Suprapubic skin (tissue), 4 donors: ENCODE results near the gene ZNF441. TPM values are rescaled to one million over a fixed set of nuclear protein-coding genes. Genes with fewer than 3 reads are reported as not detected.
"Not testable (repeated sequence)": the region's sequence is repeated elsewhere in the genome, so short reads cannot be mapped to it uniquely, and the experiment has no call there.

Experiments
- DNase-seq, 2 donors: peaks; one replicate each; pipeline ENCODE4 v3.0.0-alpha.2; 2019; ENCODE audit warnings: low spot score in 2 of 2
- H3K27ac ChIP-seq: fragments of 200-600 bp; sonication (generic); one replicate; pipeline ENCODE4 v1.5.1; 2019
- H3K27me3 ChIP-seq: fragments of 200-600 bp; sonication (generic); one replicate; pipeline ENCODE4 v1.5.1; 2019
- H3K36me3 ChIP-seq: fragments of 200-600 bp; sonication (generic); one replicate; pipeline ENCODE4 v1.5.1; 2019
- H3K4me1 ChIP-seq: fragments of 200-600 bp; sonication (generic); one replicate; pipeline ENCODE4 v1.5.1; 2019
- H3K4me3 ChIP-seq: fragments of 200-600 bp; sonication (generic); one replicate; pipeline ENCODE4 v1.5.1; 2019; ENCODE audit warnings: mild to moderate bottlenecking
- H3K9me3 ChIP-seq: fragments of 200-600 bp; sonication (generic); one replicate; pipeline ENCODE4 v1.5.1; 2019
- CTCF ChIP-seq, 2 donors: fragments of 200-600 bp in 1 of 2; fragments of 450-650 bp in 1 of 2; sonication (generic) in 1 of 2; IDR thresholded peaks; one replicate each; pipeline ENCODE4 v1.5.1; 2016 to 2019; ENCODE audit warnings: antibody characterized with exemption in 2 of 2, mild to moderate bottlenecking in 1 of 2, moderate library complexity in 1 of 2
- EP300 ChIP-seq: sonication (generic); formaldehyde crosslinking; IDR thresholded peaks from one replicate; pipeline ENCODE4 v1.6.1; 2017; ENCODE audit warnings: antibody characterized with exemption
- POLR2A ChIP-seq, 2 donors: fragments of 450-650 bp; IDR thresholded peaks; one replicate each; pipeline ENCODE4 v1.6.1; 2017; ENCODE audit warnings: antibody characterized with exemption in 2 of 2, mild to moderate bottlenecking in 2 of 2, moderate library complexity in 2 of 2
- POLR2AphosphoS5 ChIP-seq, 3 donors: sonication (generic); formaldehyde crosslinking; IDR thresholded peaks; one replicate each; pipeline ENCODE4 v1.6.1; 2017; ENCODE audit warnings: antibody characterized with exemption in 3 of 3
- WGBS: methylation state at CpG from one replicate; pipeline ENCODE4 v1.1.5; 2018; 5-methylcytosine and 5-hydroxymethylcytosine counted together
- total RNA-seq, 4 donors: library from RNA; depleted of rRNA; stranded (reverse); fragments of >200 nt; gene quantifications; one replicate each; pipeline ENCODE4 v1.1.0, GENCODE V29; 2016

The ZNF441 gene
- total RNA-seq, 4 donors from 2014 or later: 1.7 to 7.5 (median 3.9) TPM

- H3K36me3 ChIP-seq: peaks cover 4% of the 10 kb centered on the region
- H3K27ac ChIP-seq: peak within 1 kb of the TSS; percentile 96
- H3K27me3 ChIP-seq: no peaks in the 10 kb centered on the region
- peak; percentile 20 to 75 (median 72) for TF ChIP-seq POLR2AphosphoS5 (IDR thresholded peaks at IDR 0.05)
- TF ChIP-seq EP300: no peak
- peak in 1 of 2 donors; percentile 79 for TF ChIP-seq POLR2A (IDR thresholded peaks at IDR 0.05)
- no peak for TF ChIP-seq CTCF (IDR thresholded peaks at IDR 0.05)
- DNase-seq: peak; percentile 97 to 98
- H3K4me3 ChIP-seq: peak within 1 kb of the TSS; percentile 91
- no peaks in the 10 kb centered on the region for H3K9me3 ChIP-seq
- peaks cover 25% of the 10 kb centered on the region for H3K4me1 ChIP-seq
- 0% methylated on average over 11 of the region's 55 CpGs for WGBS
Measured at GRCh38 chr19:11814029-11814699, 47.4 kb downstream of the ZNF441 start, which contains the start of gene ZNF440. TSS of gene ZNF440 (plus strand) at chr19:11814273. CDS start at chr19:11814448, 175 bp downstream.

GRCh38 chr19:11814700-11815035 is 47.9 kb downstream of the ZNF441 start:
- no peaks in the 10 kb centered on the region for H3K27me3 ChIP-seq
- TF ChIP-seq CTCF (IDR thresholded peaks at IDR 0.05) (no peak), POLR2A (IDR thresholded peaks at IDR 0.05) (no peak), EP300 (no peak), POLR2AphosphoS5 (IDR thresholded peaks at IDR 0.05) (no peak)
- H3K9me3 ChIP-seq: no peaks in the 10 kb centered on the region
- no peak for DNase-seq
- peak overlapping the region; percentile 91 for H3K4me3 ChIP-seq
- peak overlapping the region; percentile 96 for H3K27ac ChIP-seq
- peaks cover 9% of the 10 kb centered on the region for H3K36me3 ChIP-seq
- H3K4me1 ChIP-seq: peaks cover 25% of the 10 kb centered on the region
- WGBS: 18% methylated on average over 8 of the region's 13 CpGs

DNA sequence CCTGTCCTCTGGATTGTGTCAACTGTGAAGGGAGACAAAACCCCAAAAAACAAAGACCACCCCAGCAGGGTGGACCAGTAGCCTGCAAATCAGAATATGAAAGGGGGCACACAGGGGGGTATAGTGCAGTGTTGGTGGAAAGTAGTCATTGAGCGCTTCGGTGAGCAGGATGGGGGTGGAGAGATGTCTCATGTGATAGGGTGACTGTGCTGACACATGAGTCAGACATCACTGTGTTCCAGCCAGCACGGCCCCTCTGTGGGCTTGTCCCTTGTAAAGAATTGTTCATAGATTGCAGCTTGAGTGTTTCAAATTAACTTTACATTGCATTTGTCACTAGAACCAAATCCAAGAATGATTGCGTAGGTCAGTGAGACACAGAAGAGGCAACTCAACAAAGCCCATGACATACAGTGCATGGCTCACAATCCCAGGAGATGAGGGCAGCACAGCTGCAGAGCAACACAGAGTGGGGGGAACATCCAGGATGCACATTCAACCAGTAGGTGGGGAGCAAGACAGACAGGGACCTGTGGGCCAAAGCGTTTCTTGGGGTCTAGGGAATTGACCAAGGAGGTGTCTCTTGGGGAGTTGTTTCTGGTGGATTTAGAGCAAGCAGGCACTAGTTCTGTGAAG is 54.8 kb downstream of the ZNF441 start:
- H3K27ac ChIP-seq: no peak overlapping the region
- no peaks in the 10 kb centered on the region for H3K27me3 ChIP-seq

GRCh38 chr19:11828957-11829876 is 62.4 kb downstream of the ZNF441 start:
- not testable (repeated sequence) for H3K4me1 ChIP-seq, H3K4me3 ChIP-seq, DNase-seq, H3K27me3 ChIP-seq, H3K27ac ChIP-seq
- peaks cover 27% of the 10 kb centered on the region for H3K9me3 ChIP-seq
- peaks cover 56% of the 10 kb centered on the region for H3K36me3 ChIP-seq
- 96% methylated on average over 7 of the region's 7 CpGs for WGBS

More for the DNA sequence above, 54.8 kb downstream of the ZNF441 start:
- TF ChIP-seq POLR2A (IDR thresholded peaks at IDR 0.05): no peak
- TF ChIP-seq CTCF (IDR thresholded peaks at IDR 0.05): no peak
- TF ChIP-seq POLR2AphosphoS5 (IDR thresholded peaks at IDR 0.05): no peak
- TF ChIP-seq EP300: no peak
- no peaks in the 10 kb centered on the region for H3K9me3 ChIP-seq
- WGBS: 85% methylated on average over 5 of the region's 5 CpGs
- H3K36me3 ChIP-seq: peaks cover 40% of the 10 kb centered on the region
- no peak overlapping the region for H3K4me3 ChIP-seq
- no peak for DNase-seq
- no peaks in the 10 kb centered on the region for H3K4me1 ChIP-seq

DNA sequence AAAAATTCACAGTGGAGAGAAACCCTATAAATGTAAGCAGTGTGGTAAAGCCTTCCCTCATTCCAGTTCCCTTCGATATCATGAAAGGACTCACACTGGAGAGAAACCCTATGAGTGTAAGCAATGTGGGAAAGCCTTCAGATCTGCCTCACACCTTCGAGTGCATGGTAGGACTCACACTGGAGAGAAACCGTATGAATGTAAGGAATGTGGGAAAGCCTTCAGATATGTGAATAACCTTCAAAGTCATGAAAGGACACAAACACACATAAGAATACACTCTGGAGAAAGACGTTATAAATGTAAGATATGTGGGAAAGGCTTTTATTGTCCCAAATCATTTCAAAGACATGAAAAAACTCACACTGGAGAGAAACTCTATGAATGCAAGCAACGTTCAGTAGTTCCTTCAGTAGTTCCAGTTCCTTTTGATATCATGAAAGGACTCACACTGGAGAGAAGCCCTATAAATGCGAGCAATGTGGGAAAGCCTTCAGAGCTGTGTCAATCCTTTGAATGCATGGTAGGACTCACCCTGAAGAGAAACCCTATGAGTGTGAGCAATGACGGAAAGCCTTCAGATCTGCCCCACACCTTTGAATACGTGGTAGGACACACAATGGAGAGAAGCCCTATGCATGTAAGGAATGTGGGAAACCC is 65.6 kb downstream of the ZNF441 start:
- TF ChIP-seq EP300: no peak
- no peak for TF ChIP-seq CTCF (IDR thresholded peaks at IDR 0.05)
- TF ChIP-seq POLR2AphosphoS5 (IDR thresholded peaks at IDR 0.05): no peak
- no peak for TF ChIP-seq POLR2A (IDR thresholded peaks at IDR 0.05)
- H3K4me1 ChIP-seq: no peaks in the 10 kb centered on the region
- DNase-seq: no peak
- H3K27me3 ChIP-seq: no peaks in the 10 kb centered on the region
- H3K27ac ChIP-seq: no peak overlapping the region
- H3K4me3 ChIP-seq: no peak overlapping the region
- 96% methylated on average over 8 of the region's 8 CpGs for WGBS
- H3K9me3 ChIP-seq: peaks cover 34% of the 10 kb centered on the region
- peaks cover 48% of the 10 kb centered on the region for H3K36me3 ChIP-seq
